HL-60 (cell line): Measurements from ENCODE around the gene STN1.

Source experiments
- DNase-seq, 2 experiments: peaks; one replicate each; pipeline ENCODE4 v3.0.0-alpha.2; 2010 to 2020; ENCODE audit warnings: low read depth in 1 of 2, low spot score in 1 of 2
- H3K27ac ChIP-seq: fragments of 250-450 bp; sonication (Bioruptor Pico); replicated peaks from 2 replicates; pipeline ENCODE4 v1.5.1; 2020; ENCODE audit warnings: mild to moderate bottlenecking, moderate library complexity
- H3K27me3 ChIP-seq: fragments of 250-450 bp; sonication (Bioruptor Pico); 2 replicates; pipeline ENCODE4 v1.5.1; 2021; ENCODE audit warnings: mild to moderate bottlenecking, moderate library complexity; ENCODE audit not compliant: insufficient read depth, poor library complexity, severe bottlenecking
- H3K4me3 ChIP-seq: replicated peaks from 2 replicates; pipeline ENCODE4 v1.5.1; 2011; ENCODE audit warnings: mild to moderate bottlenecking, control low read depth, low read length; ENCODE audit not compliant: insufficient read depth
- CTCF ChIP-seq: IDR thresholded peaks from one replicate; pipeline ENCODE4 v1.5.1; 2011; ENCODE audit warnings: low read length, control low read depth, inconsistent platforms; ENCODE audit not compliant: insufficient read depth
- GABPA ChIP-seq: IDR thresholded peaks from 2 replicates; pipeline ENCODE4 v1.6.1; 2012; ENCODE audit warnings: low read depth
- POLR2AphosphoS5 ChIP-seq: IDR thresholded peaks from 2 replicates; pipeline ENCODE4 v1.6.1; 2012; ENCODE audit warnings: low read depth
- REST ChIP-seq: IDR thresholded peaks from 2 replicates; pipeline ENCODE4 v1.6.1; 2012; ENCODE audit warnings: low read depth; ENCODE audit not compliant: insufficient replicate concordance
- SPI1 ChIP-seq: IDR thresholded peaks from 2 replicates; pipeline ENCODE4 v1.6.1; 2012; ENCODE audit warnings: low read depth, mild to moderate bottlenecking, borderline replicate concordance

Gene STN1

GRCh38 chr10:103836861-103837260, 81.1 kb downstream of the STN1 start:
- Histone ChIP-seq H3K27me3 (no peaks in the 10 kb centered on the region), H3K4me3 (no peak overlapping the region), H3K27ac (no peak overlapping the region)
- TF ChIP-seq GABPA (no peak), SPI1 (no peak)
- DNase-seq, result no peak

DNA sequence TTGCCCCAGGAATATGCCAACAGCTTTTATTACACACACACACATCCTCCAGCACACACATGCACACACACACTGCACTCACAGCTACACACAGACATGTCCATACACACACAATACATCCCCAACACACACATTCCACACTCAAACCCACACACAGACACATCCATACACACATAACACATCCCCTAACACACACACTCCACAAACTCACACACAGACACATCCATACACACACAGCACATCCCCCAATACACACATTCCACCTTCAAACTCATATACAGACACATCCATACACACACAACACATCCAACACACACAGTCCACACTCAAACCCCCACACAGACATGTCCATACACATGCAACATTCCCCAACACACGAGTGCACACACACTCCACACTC, 81.7 kb downstream of the STN1 start:
- Histone ChIP-seq H3K27ac (no peak overlapping the region), H3K27me3 (no peaks in the 10 kb centered on the region), H3K4me3 (no peak overlapping the region)
- DNase-seq, result no peak
- TF ChIP-seq POLR2AphosphoS5, result no peak
- no peak for TF ChIP-seq SPI1
- TF ChIP-seq REST, result no peak
- TF ChIP-seq CTCF, result no peak
- TF ChIP-seq GABPA, result no peak

GRCh38 chr10:103835096-103836050, 82.6 kb downstream of the STN1 start:
- DNase-seq, result peak in 1 of 2 experiments; percentile 47
- no peak overlapping the region for H3K27ac ChIP-seq

More at GRCh38 chr10:103835096-103836050, 82.6 kb downstream of the STN1 start:
- Histone ChIP-seq H3K4me3 (no peak overlapping the region), H3K27me3 (no peaks in the 10 kb centered on the region)
- TF ChIP-seq POLR2AphosphoS5 (no peak), CTCF (no peak), SPI1 (no peak), GABPA (no peak), REST (no peak)
